HG02571 (cell line): ENCODE results near the gene JUN.

Experiments used
- ATAC-seq: cut with Tn5 transposase; IDR thresholded peaks from one replicate; pipeline ENCODE4 v1.9.1; 2021; ENCODE audit warnings: mild to moderate bottlenecking, moderate library complexity; ENCODE audit not compliant: unreplicated experiment

The JUN gene

DNA sequence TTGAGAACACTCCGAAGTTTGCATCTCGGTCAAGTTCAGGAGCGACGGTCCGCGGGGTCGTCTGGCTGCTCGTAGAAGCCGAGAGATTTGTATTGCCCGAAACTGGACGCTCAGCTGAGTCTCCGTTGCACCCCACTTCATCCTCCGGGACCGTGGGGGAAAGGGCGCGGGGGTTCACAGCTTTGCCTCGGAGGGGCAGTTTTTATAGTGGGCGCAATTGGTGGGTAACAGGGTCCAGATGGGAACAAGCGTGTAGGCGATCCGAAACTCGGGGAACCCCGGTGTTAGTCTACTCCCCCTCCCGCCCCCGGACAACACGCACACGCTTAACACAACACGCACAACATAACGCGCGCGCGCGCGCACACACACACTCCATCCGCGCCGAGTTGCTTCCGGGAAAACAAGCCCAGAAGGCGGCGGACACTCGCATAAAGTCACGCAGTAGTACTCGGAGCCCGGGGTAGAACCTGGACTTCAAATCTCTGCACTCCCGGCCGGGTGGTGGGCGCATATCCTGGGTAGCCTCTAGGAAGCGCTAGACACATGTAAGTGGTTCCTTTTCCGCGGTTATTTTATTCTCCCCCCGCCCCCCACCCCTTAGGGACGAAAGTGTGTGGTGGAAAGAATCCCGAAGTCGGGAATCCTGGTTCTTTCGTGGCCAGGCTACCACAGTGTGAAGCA is 1.1 kb upstream of the JUN start:
- peak; percentile 3 for ATAC-seq

- peak; percentile 11 for ATAC-seq
Measured at GRCh38 chr1:58783090-58783992, 506 bp downstream of the JUN start.

DNA sequence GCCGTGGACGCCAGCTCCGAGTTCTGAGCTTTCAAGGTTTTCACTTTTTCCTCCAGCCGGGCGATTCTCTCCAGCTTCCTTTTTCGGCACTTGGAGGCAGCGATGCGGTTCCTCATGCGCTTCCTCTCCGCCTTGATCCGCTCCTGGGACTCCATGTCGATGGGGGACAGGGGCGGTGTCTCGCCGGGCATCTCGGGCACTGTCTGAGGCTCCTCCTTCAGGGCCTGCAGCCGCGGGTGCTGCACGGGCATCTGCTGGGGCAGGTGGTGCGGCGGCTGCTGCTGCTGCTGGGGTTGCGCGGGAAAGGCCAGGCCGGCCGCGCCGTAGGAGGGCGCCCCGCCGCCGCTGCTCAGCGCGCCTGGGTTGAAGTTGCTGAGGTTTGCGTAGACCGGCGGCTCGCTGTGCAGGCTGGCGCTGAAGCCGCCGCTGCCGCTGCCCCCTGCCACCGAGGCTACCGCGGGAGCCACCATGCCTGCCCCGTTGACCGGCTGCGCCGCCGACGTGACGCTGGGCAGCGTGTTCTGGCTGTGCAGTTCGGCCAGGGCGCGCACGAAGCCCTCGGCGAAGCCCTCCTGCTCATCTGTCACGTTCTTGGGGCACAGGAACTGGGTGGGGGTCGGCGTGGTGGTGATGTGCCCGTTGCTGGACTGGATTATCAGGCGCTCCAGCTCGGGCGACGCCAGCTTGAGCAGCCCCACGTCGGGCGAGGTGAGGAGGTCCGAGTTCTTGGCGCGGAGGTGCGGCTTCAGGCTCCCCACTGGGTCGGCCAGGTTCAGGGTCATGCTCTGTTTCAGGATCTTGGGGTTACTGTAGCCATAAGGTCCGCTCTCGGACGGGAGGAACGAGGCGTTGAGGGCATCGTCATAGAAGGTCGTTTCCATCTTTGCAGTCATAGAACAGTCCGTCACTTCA is 1.4 kb downstream of the JUN start:
- peak; percentile 12 for ATAC-seq

- ATAC-seq: no peak
Measured at GRCh38 chr1:58781541-58782177, 2.2 kb downstream of the JUN start.

DNA sequence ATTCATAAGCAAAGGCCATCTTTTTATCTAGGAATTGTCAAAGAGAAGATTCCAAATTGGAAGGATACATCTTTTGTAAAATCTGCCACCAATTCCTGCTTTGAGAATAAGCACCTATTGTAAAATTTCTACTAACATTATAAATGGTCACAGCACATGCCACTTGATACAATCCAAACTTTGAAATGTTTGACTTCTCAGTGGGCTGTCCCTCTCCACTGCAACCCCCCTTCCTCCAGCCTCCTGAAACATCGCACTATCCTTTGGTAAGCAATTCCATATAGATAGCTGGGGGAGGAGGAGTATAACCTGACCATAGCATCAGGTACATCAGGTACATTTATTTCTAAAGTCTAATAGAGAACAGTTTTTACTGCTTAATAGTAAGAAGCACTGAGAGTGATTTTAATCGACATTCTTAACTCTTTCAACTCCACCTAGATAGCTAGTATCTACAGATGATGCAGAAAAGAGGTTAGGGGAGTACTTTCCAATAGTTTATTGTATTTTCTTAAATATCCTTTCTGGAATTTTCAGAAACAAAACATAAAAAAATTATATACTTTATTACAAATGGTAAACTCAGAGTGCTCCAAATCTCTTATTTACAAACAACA is 2.9 kb downstream of the JUN start:
- ATAC-seq: no peak

- no peak for ATAC-seq
Measured at GRCh38 chr1:58780411-58780810, 3.4 kb downstream of the JUN start.

DNA sequence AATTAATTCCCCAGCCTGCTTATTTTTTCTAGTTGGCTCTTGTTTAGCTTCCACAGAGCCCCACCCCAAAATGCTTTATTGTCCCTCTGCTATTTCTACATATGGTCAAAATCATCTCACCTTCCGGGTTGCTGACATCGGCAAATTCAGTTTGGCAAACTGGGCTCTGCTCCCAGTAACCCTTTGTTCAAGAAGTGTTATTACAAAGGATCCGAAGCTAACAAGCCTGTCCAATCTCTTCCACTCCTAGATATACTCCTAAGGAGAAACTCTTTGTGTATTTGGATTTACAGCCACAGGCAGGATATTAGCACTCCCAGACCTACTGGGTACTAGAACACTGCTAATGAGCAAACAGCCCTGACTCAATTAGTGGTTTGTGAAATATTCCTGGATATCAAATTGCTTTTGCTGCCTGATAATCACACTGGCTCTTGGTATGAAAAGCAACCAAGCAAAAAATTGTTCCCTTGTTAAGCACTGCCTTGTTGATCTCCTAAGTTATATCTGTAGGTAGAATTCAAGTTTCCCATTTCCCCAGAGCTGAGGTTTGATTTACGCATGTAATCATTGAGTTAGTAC is 4.0 kb downstream of the JUN start:
- ATAC-seq: no peak

DNA sequence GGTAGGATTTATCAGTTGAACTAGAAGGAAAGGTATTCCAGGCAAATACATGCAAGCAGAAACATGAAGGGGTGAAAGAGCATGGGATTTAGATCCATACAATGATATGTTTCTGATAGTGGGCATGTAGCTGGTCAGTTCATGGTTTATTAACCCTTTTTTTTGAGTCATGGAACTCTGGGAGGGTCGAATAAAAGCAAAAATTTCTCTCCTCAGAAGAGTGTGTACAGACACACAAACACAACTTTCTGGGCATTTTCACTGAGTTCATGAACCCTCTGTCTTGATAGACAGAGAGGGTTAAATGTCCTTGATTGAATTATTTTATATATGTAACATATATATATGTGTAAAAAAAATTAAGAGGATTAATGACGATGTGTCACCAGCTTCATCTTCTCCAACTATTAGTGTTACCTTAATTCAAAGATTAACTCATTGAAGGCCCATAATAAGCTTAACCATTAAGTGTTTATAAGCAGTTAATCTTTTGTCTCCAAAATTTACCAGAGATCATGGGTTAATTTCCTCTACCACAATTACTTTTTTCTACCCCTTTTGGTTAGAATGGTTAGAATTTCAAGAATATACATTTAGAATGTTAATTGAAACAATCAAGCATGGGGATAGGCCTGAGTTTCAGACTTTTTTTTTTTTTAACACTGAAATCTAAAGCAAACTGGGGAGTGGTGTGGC is 4.6 kb downstream of the JUN start:
- no peak for ATAC-seq

- ATAC-seq: no peak
Measured at GRCh38 chr1:58778385-58779000, 5.4 kb downstream of the JUN start.

DNA sequence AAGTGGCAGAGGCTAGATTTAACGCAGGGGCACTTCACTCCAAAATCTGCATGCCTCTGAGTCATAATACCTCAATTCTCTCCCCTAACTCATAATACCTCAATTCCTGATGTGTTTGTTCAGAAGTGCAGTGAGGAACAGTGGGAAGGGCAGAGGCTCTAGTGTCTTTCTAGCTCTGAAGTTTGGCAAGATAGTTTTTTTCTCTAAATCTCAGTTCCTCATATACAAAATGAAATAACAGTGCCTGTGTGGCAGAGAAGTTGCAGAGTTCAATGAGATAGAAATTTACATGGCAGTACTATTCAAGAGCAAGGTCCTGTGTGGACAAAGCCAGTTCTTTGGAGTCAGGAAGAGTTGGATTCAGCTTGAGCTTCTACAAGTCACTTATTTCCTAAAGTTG is 9.8 kb downstream of the JUN start:
- ATAC-seq: no peak

- peak; percentile 66 for ATAC-seq
Measured at GRCh38 chr1:58773406-58773840, 10.4 kb downstream of the JUN start.

GRCh38 chr1:58769809-58770320 is 14.0 kb downstream of the JUN start:
- no peak for ATAC-seq

- ATAC-seq: no peak
Measured at GRCh38 chr1:58768971-58769808, 14.7 kb downstream of the JUN start.

DNA sequence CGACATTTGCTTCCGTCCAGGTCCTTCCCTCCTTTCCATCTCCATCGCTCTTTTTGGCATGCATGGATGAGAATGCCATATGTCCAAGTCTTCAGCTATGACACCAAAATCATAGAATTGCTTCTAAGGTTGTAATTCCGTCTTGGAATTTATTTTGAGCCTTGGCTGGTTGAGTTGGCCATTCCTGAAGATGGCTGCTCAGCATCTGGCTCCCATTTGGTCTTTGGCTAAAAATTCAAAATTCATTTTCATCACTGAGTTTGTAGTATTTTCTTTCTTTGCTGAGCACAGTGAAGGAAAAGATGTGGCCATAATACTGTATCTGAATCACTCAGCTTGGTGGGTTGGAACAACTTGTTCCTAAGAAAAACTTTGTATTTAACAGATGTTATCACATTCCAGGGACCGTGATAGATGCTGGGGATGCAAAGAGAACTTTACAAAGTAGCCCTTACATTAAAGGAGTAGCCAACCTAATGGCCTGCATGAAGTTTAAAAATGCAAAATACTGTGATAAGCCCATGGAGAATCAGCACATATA is 15.6 kb downstream of the JUN start:
- ATAC-seq: no peak

GRCh38 chr1:58767143-58767542 is 16.7 kb downstream of the JUN start:
- ATAC-seq: no peak

DNA sequence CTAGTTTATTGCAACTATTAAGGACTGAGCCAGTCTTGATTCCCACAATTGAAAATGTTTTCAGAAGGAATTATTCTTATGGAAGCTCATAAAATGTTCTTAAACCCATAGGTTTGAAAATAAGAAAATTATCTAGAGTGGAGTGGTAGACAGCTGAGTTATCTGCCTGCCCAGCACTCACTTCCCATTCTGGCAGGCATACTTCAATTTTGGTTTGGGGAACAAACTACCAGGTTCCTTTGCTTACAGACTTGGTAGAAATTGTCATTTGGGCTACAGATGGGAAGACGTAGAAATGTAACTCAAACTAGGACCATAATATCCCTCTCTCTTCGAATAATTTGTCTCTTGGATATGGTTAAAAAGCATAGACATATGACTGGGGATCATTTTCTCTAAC is 18.4 kb downstream of the JUN start:
- ATAC-seq: no peak

DNA sequence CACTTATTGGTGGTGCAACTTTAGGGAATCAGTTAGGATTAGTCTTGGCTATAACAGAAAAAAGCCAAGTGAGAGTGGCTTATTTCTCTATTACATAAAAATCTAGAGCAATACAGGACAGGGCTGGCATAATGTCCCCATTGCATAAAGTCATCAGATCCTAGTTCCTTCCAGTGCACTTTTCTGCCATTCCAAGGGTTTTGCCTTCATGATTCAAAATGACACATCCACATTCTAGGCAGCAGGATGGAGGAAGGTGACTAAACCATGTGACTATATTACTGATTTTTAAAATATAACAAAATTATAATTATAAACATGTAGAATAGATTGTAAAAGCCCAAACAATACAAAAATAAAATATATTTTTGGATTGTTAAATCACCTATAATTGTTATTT is 18.8 kb downstream of the JUN start:
- ATAC-seq: no peak
